Astrocyte of the cerebellum (primary cell): ENCODE data around the gene CALHM2.

Source experiments
- DNase-seq: peaks from one replicate; pipeline ENCODE4 v3.0.0-alpha.2; 2011; ENCODE audit warnings: low read depth
- H3K4me3 ChIP-seq: 2 replicates; pipeline ENCODE4 v1.5.1; 2011; ENCODE audit warnings: mild to moderate bottlenecking, low read depth, low read length, moderate library complexity
- CTCF ChIP-seq: IDR thresholded peaks from 2 replicates; pipeline ENCODE4 v1.5.1; 2012; ENCODE audit warnings: low read length, low read depth, moderate library complexity, mild to moderate bottlenecking; ENCODE audit errors: missing control alignments
- in situ Hi-C: cut with HindIII; loops from 2 replicates; pipeline ENCODE4 v1.10.0; 2017; ENCODE audit warnings: low sequenced_read_pairs

The CALHM2 gene

DNA sequence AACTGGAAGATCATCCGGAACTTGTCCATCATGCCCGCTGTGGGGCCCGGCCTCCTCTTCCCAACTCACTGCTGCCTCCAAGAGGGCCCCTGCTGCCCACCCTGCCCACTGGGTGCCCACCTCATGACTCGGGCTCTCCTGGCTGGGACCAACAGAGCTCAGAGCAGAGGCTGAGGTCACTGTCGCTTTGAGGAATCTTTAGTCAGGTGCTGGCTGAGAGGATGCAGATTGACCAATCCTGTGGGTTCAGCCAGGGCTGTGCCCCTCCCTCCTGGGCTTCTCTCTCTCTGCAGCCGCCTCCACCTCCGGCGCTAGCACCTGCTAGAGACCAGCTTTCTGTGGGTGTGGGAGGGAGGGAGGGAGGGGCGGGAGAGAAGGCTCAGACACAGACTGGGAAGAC lies 6.5 kb upstream of the CALHM2 start, which contains the start of gene CALHM1:
CALHM1 (minus strand) TSS at position 181 of the 400 bp plus-strand sequence; CDS start at position 32, 149 bp downstream.
- no peak for DNase-seq
- TF ChIP-seq CTCF = no peak

GRCh38 chr10:103457896-103458583 lies 5.9 kb upstream of the CALHM2 start:
- no peak overlapping the region for H3K4me3 ChIP-seq
- no peak for DNase-seq
- in situ Hi-C loops = loop anchor here (10.0 kb wide), 1 partner anchor 57 kb away; no protein-coding TSS in a partner anchor
- no peak for TF ChIP-seq CTCF

More for the DNA sequence above, 6.5 kb upstream of the CALHM2 start, which contains the start of gene CALHM1:
- no peak within 1 kb of the TSS for H3K4me3 ChIP-seq
- in situ Hi-C loops = loop anchor here (10.0 kb wide), 1 partner anchor 56 kb away; no protein-coding TSS in a partner anchor

GRCh38 chr10:103457176-103457712 lies 5.1 kb upstream of the CALHM2 start:
- no peak for DNase-seq
- in situ Hi-C loops = loop anchor here (10.0 kb wide), 1 partner anchor 58 kb away; no protein-coding TSS in a partner anchor
- H3K4me3 ChIP-seq = no peak overlapping the region
- TF ChIP-seq CTCF = no peak

GRCh38 chr10:103456074-103456660 lies 4.0 kb upstream of the CALHM2 start:
- DNase-seq = no peak
- no peak for TF ChIP-seq CTCF
- no peak overlapping the region for H3K4me3 ChIP-seq
- in situ Hi-C loops = loop anchor here (10.0 kb wide), 1 partner anchor 59 kb away; no protein-coding TSS in a partner anchor

DNA sequence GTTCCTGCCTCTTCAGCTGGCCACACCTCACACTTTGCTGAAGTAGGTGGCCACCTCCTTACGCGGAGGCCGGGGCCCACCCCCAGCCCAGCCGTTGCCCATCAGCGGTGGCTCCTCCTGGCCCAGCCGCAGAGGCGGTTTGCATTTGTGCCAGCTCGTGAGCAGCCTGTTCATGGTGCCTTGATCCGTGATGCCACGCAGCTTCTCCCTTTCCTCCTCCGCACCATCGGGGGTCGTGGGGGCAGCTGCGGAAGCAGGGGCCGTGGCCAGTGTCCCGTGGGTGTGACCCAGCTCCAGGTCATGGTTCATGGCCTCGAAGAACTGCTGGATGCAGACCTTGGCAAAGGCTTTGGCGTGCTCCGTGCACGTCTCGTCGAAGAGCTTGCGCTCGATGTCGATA lies 3.1 kb upstream of the CALHM2 start:
- TF ChIP-seq CTCF = no peak
- H3K4me3 ChIP-seq = no peak overlapping the region
- no peak for DNase-seq
- in situ Hi-C loops = loop anchor here (10.0 kb wide), 1 partner anchor 60 kb away; no protein-coding TSS in a partner anchor

GRCh38 chr10:103454026-103454425 lies 1.9 kb upstream of the CALHM2 start:
- DNase-seq = no peak
- TF ChIP-seq CTCF = no peak
- H3K4me3 ChIP-seq = no peak overlapping the region
- in situ Hi-C loops = loop anchor here (5.0 to 10.0 kb wide), 2 partner anchors 57 to 61 kb away; partner anchors contain the start of genes ATP5MK and PDCD11
